ENCODE measurements around the gene ATOX1.

- no peak for TF ChIP-seq POLR2A (IDR thresholded peaks at IDR 0.05)
- TF ChIP-seq CTCF (IDR thresholded peaks at IDR 0.05) = no peak
Measured at GRCh38 chr5:151741678-151742423, 16.6 kb downstream of the ATOX1 start.

All from vagina (tissue), 2 donors.